VCaP (cell line): ENCODE results near the gene PNKD.
A peak's percentile ranks its signal among the peaks of the same experiment; 100 is the strongest.

Experiments used
- H3K27ac ChIP-seq: fragments of 450-650 bp; 2 replicates; pipeline ENCODE4 v1.5.1; 2017
- CTCF ChIP-seq: fragments of 450-650 bp; conservative IDR thresholded peaks from 2 replicates; pipeline ENCODE4 v1.5.1; 2017; ENCODE audit warnings: mild to moderate bottlenecking, moderate library complexity

The PNKD gene

GRCh38 chr2:218343591-218343990, 73.3 kb downstream of the PNKD start:
- TF ChIP-seq CTCF, result no peak
- no peak overlapping the region for H3K27ac ChIP-seq

GRCh38 chr2:218344090-218344754, 73.9 kb downstream of the PNKD start:
- TF ChIP-seq CTCF, result no peak
- H3K27ac ChIP-seq, result no peak overlapping the region

- TF ChIP-seq CTCF, result no peak
Observed at GRCh38 chr2:218344755-218345417, 74.6 kb downstream of the PNKD start.

GRCh38 chr2:218345491-218346236, 75.3 kb downstream of the PNKD start:
- H3K27ac ChIP-seq, result 0 out of 2 replicates have a peak overlapping the region, but pooled peaks have one; percentile 9
- TF ChIP-seq CTCF, result no peak

More at GRCh38 chr2:218344755-218345417, 74.6 kb downstream of the PNKD start:
- no peak overlapping the region for H3K27ac ChIP-seq

GRCh38 chr2:218347172-218347571, 76.9 kb downstream of the PNKD start:
- H3K27ac ChIP-seq, result no peak overlapping the region
- TF ChIP-seq CTCF, result no peak

GRCh38 chr2:218354045-218354444, 83.7 kb downstream of the PNKD start:
- no peak for TF ChIP-seq CTCF
- no peak overlapping the region for H3K27ac ChIP-seq

GRCh38 chr2:218354850-218355443, 84.6 kb downstream of the PNKD start:
- H3K27ac ChIP-seq, result no peak overlapping the region

More at GRCh38 chr2:218354850-218355443, 84.6 kb downstream of the PNKD start:
- TF ChIP-seq CTCF, result no peak
